Measurements from ENCODE around the gene BICRAL.
A peak's percentile ranks its signal among the peaks of the same experiment; 100 is the strongest.
"Not testable (repeated sequence)": the region's sequence is repeated elsewhere in the genome, so short reads cannot be mapped to it uniquely, and the experiment has no call there.

The BICRAL gene, protein sequence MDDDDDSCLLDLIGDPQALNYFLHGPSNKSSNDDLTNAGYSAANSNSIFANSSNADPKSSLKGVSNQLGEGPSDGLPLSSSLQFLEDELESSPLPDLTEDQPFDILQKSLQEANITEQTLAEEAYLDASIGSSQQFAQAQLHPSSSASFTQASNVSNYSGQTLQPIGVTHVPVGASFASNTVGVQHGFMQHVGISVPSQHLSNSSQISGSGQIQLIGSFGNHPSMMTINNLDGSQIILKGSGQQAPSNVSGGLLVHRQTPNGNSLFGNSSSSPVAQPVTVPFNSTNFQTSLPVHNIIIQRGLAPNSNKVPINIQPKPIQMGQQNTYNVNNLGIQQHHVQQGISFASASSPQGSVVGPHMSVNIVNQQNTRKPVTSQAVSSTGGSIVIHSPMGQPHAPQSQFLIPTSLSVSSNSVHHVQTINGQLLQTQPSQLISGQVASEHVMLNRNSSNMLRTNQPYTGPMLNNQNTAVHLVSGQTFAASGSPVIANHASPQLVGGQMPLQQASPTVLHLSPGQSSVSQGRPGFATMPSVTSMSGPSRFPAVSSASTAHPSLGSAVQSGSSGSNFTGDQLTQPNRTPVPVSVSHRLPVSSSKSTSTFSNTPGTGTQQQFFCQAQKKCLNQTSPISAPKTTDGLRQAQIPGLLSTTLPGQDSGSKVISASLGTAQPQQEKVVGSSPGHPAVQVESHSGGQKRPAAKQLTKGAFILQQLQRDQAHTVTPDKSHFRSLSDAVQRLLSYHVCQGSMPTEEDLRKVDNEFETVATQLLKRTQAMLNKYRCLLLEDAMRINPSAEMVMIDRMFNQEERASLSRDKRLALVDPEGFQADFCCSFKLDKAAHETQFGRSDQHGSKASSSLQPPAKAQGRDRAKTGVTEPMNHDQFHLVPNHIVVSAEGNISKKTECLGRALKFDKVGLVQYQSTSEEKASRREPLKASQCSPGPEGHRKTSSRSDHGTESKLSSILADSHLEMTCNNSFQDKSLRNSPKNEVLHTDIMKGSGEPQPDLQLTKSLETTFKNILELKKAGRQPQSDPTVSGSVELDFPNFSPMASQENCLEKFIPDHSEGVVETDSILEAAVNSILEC

DNA sequence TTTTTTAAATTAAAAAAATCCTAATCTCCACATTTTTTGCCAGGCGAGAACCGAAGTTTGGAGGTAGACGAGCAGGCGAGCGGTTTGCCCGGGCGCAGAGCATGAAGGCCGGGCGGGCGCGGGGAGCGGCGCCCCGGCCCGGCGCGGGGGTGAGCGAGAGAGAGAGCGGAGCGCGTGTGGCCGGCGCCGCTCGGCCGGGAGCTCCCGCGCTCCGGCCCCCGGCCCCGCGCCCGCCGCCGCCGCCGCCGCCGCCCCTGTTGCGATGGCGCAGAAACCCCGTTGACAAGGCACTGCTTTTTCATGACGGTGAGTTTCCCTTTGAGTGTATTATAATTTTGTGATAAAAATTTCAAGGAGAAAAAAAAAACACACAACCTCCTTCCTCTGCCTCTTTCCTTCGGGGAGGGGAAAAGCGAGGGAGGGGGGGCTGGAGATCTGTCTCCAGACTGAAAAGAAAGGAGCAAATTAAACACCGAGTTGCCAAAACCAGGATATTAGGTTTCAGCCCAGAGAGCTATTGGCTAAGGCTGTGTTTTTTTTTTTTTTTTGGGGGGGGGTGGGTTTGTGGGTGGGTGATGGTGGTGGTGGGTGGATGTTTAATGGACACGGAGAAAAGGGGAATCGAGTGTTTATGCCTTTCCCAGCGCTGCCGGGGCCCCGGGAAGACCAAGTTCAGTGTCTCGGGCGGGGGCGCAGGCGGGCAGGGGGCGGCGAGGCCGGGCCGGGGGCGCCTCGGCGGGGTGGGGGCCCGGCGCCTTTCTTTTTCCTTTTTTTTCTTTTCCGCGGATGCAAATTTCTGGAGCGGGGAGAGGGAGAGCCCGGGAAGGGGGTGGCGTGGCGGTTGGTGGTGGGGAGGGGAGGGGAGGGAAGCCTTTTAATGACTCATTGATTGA lies at the start of gene BICRAL:
Gene BICRAL (plus strand): TSS at position 257 of the 893 bp plus-strand sequence. CDS start 39,971 bp downstream, outside the sequence.
- DNase-seq (ENCODE audit: low read depth in 2 of 2): peak; percentile 82 to 93
- peak within 1 kb of the TSS; percentile 76 to 79 for H3K4me3 ChIP-seq (replicated peaks in 1 of 2; ENCODE audit: low read depth in 2 of 2, low read length in 2 of 2)
- TF ChIP-seq, protein P1, sequence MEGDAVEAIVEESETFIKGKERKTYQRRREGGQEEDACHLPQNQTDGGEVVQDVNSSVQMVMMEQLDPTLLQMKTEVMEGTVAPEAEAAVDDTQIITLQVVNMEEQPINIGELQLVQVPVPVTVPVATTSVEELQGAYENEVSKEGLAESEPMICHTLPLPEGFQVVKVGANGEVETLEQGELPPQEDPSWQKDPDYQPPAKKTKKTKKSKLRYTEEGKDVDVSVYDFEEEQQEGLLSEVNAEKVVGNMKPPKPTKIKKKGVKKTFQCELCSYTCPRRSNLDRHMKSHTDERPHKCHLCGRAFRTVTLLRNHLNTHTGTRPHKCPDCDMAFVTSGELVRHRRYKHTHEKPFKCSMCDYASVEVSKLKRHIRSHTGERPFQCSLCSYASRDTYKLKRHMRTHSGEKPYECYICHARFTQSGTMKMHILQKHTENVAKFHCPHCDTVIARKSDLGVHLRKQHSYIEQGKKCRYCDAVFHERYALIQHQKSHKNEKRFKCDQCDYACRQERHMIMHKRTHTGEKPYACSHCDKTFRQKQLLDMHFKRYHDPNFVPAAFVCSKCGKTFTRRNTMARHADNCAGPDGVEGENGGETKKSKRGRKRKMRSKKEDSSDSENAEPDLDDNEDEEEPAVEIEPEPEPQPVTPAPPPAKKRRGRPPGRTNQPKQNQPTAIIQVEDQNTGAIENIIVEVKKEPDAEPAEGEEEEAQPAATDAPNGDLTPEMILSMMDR (IDR thresholded peaks at IDR 0.05; ENCODE audit: low read depth, low read length): no peak

DNA sequence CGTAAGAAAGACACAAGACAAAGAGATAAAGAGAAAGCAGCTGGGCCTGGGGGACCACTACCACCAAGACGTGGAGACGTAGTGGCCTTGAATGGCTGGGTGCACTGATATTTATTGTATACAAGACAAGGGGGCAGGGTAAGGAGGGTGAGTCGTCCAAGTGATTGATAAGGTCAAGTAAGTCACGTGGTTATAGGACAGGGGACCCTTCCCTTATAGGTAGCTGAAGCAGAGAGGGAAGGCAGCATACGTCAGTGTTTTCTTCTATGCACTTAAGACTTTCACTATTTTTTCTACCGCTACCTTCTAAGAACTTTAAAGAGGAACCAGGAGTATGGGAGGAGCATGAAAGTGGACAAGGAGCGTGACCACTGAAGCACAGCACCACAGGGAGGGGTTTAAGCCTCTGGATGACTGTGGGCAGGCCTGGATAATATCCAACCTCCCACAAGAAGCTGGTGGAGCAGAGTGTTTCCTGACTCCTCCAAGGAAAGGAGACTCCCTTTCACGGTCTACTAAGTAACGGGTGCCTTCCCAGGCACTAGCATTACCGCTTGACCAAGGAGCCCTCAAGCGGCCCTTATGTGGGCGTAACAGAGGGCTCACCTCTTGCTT lies 47.9 kb upstream of the BICRAL start:
- not testable (repeated sequence) for DNase-seq (ENCODE audit: low read depth in 2 of 2); H3K4me3 ChIP-seq (replicated peaks in 1 of 2; ENCODE audit: low read depth in 2 of 2, low read length in 2 of 2)

DNA sequence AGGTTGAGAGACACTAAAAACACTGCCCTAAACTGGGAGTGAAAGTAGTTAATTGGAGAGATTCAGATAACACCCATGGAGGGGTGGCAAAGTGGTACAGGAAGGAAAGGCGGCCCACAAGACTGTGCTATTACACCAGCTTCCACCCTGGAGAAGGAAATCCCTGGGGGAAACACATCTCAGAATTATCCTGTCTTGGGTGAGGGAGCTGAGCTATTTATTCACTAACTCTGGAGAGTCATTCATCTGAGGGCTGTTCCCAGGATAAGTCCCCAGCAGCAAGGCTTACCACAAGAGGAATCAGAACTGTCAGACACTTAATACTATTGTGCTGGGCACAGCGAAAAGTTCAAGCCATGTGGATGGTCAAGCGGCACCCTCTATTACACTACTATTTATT lies 45.9 kb upstream of the BICRAL start:
- TF ChIP-seq, protein P1 (IDR thresholded peaks at IDR 0.05; ENCODE audit: low read depth, low read length): no peak
- DNase-seq (ENCODE audit: low read depth in 2 of 2): no peak

DNA sequence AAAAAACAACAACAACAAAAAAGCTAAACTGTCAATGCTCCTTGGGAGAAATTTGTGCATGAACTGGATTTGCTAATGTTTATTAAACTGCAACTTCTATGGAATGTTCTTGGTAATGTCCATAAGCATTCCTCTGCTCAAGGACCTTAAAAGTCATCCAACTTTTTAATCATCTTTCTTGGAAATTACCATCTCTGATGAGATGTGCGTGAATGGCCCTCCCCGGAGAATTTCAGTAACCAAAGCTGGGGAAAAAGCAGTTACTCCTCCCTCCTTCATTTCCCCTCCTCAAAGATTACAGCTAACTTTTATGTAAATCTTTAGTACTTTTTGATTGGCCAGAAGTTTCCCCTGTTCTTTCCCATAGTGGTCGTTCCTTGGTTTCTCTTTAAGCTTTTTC lies 41.1 kb upstream of the BICRAL start:
- no peak overlapping the region for H3K4me3 ChIP-seq (replicated peaks in 1 of 2; ENCODE audit: low read depth in 2 of 2, low read length in 2 of 2)
- DNase-seq (ENCODE audit: low read depth in 2 of 2): peak in 1 of 2 donors; percentile 49
- TF ChIP-seq, protein P1 (IDR thresholded peaks at IDR 0.05; ENCODE audit: low read depth, low read length): no peak

More for the DNA sequence above, 45.9 kb upstream of the BICRAL start:
- H3K4me3 ChIP-seq (replicated peaks in 1 of 2; ENCODE audit: low read depth in 2 of 2, low read length in 2 of 2): no peak overlapping the region

DNA sequence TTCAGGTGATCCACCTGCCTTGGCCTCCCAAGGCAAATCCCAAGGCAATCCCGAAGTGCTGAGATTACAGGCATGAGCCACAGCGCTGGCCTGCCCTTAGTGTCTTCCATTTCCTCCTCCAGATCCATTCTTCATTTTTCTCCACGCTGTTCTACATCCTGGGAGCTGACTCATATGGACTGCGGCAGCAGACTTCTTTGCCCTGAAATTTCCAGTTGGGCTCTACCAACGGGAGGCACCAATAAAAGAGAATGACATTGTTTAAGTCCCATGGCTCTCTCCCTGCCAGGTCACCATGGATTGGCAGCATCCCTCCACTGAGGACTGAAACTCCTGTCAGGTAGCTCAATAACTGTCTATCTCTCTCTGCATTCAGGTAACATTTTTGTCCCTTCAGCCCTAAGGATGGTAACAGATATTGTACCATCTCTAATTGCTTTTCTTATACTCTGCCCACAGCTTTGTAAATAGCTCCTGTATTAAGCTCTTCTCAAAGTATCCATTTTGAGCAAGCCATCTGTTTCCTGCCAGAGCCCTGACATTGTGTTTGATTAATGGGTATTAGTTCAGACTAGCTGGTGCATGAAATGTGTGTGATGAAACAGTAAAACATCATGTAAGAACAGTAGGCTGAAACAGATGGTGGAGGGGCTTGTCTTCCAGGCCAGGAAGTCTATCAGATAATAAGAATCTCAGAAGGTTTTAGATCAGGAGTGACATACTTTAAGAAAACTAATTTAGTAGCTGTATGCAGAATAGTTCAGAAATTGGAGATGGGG lies 39.5 kb upstream of the BICRAL start:
- peak; percentile 32 to 46 for DNase-seq (ENCODE audit: low read depth in 2 of 2)
- H3K4me3 ChIP-seq (replicated peaks in 1 of 2; ENCODE audit: low read depth in 2 of 2, low read length in 2 of 2): no peak overlapping the region
- TF ChIP-seq, protein P1 (IDR thresholded peaks at IDR 0.05; ENCODE audit: low read depth, low read length): no peak

DNA sequence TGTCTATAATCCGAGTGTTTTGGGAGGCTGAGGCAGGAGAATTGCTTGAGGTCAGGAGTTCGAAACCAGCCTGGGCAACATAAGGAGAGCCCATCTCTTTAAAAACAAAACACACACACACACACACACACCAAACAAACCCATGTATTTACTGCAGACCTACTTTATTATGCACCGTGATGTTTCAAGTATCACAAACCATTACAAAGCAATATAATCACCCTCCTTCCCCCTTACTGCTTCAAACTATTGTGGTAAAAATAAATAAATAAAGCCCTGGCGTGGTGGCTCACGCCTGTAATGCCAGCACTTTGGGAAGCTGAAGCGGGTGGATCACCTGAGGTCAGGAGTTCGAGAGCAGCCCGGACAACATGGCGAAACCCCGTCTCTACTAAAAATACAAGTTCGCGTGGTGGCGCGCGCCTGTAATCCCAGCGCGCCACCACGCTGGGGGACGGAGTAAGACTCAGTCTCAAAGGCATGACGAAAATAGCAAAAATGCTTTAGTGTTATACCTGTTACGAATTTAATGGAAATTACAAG lies 37.4 kb upstream of the BICRAL start:
- TF ChIP-seq, protein P1 (IDR thresholded peaks at IDR 0.05; ENCODE audit: low read depth, low read length): no peak
- H3K4me3 ChIP-seq (replicated peaks in 1 of 2; ENCODE audit: low read depth in 2 of 2, low read length in 2 of 2): peak overlapping the region; percentile 77 to 95
- DNase-seq (ENCODE audit: low read depth in 2 of 2): no peak

All from cardiac fibroblast (primary cell).